B cell (primary cell): ENCODE results near the gene OR13C5. TPM values are rescaled to one million over a fixed set of nuclear protein-coding genes. Genes with fewer than 3 reads are reported as not detected.

Source experiments
- ATAC-seq: fragments of 200-7000 bp; cut with Tn5 transposase; one replicate; pipeline ENCODE4 v1.10.0; 2021; ENCODE audit warnings: low read depth, mild to moderate bottlenecking, moderate number of reproducible peaks, moderate library complexity
- CTCF ChIA-PET: fragments of 350-600 bp; sonication (Branson Sonifier 250); formaldehyde crosslinking; loops from one replicate; lab custom pipeline; 2021; ENCODE audit warnings: antibody characterized with exemption, inconsistent platforms; lab: Charles Lee
- POLR2A ChIA-PET: fragments of 350-600 bp; sonication (Branson Sonifier 250); formaldehyde crosslinking; loops from one replicate; lab custom pipeline; 2021; ENCODE audit warnings: antibody characterized with exemption; lab: Charles Lee
- DNase-seq: peaks from one replicate; pipeline ENCODE4 v3.0.0; 2013
- H2AFZ ChIP-seq: 2 replicates; pipeline ENCODE4 v1.6.1; 2012; ENCODE audit warnings: mild to moderate bottlenecking, low read depth, low read length; ENCODE audit not compliant: insufficient read depth, poor library complexity, severe bottlenecking
- H3K27ac ChIP-seq, 2 donors: 1 replicate in 1 of 2; 2 replicates in 1 of 2; pipeline ENCODE4 v1.5.1; 2012 to 2013; ENCODE audit warnings: low read length in 2 of 2, mild to moderate bottlenecking in 2 of 2, moderate library complexity in 1 of 2
- H3K27me3 ChIP-seq, 4 experiments: fragments of 200-600 bp in 1 of 4; sonication (generic) in 1 of 4; replicated peaks in 1 of 4; 1 replicate in 2 of 4; 2 replicates in 2 of 4; pipeline versions ENCODE4 v1.6.1 to v1.7.0; 2013 to 2016; ENCODE audit warnings: low read length in 3 of 4, mild to moderate bottlenecking in 2 of 4, mixed read lengths in 1 of 4, moderate library complexity in 1 of 4; ENCODE audit not compliant: insufficient read depth in 4 of 4, control insufficient read depth in 3 of 4; ENCODE audit errors: control extremely low read depth in 1 of 4
- H3K36me3 ChIP-seq, 2 experiments: replicated peaks in 1 of 2; 1 replicate in 1 of 2; 2 replicates in 1 of 2; pipeline versions ENCODE4 v1.6.1 to v1.7.1; 2013; ENCODE audit warnings: low read length in 1 of 2; ENCODE audit not compliant: insufficient read depth in 2 of 2, control insufficient read depth in 1 of 2; ENCODE audit errors: control extremely low read depth in 1 of 2, extremely low read depth in 1 of 2
- H3K4me1 ChIP-seq, 2 donors: fragments of 200-600 bp in 1 of 2; sonication (generic) in 1 of 2; 1 replicate in 1 of 2; 2 replicates in 1 of 2; pipeline versions ENCODE4 v1.5.1 to v1.6.1; 2013 to 2017; ENCODE audit warnings: low read length in 2 of 2; ENCODE audit not compliant: control insufficient read depth in 2 of 2, insufficient read depth in 2 of 2
- H3K4me2 ChIP-seq: replicated peaks from 2 replicates; pipeline ENCODE3; 2012; ENCODE audit warnings: mild to moderate bottlenecking, low read depth, low read length; ENCODE audit not compliant: poor library complexity, severe bottlenecking
- H3K4me3 ChIP-seq, 5 experiments: fragments of 200-600 bp in 1 of 5; sonication (generic) in 1 of 5; 1 replicate in 3 of 5; 2 replicates in 2 of 5; pipeline versions ENCODE4 v1.5.1 to v1.7.0; 2011 to 2016; ENCODE audit warnings: low read length in 4 of 5, mild to moderate bottlenecking in 4 of 5, low read depth in 2 of 5, control low read depth in 1 of 5, moderate library complexity in 1 of 5; ENCODE audit not compliant: insufficient read depth in 1 of 5; ENCODE audit errors: control extremely low read depth in 1 of 5, extremely low read depth in 1 of 5
- H3K79me2 ChIP-seq: fragments of 200-600 bp; sonication (generic); one replicate; pipeline ENCODE4 v1.6.0; 2016; ENCODE audit warnings: low read length; ENCODE audit not compliant: control insufficient read depth, insufficient read depth
- H3K9ac ChIP-seq: fragments of 200-600 bp; sonication (generic); 2 replicates; pipeline ENCODE4 v1.6.1; 2017; ENCODE audit warnings: mild to moderate bottlenecking, low read length, moderate library complexity
- H3K9me3 ChIP-seq, 3 donors: one replicate each; pipeline versions ENCODE4 v1.6.1 to v1.7.1; 2013; ENCODE audit warnings: low read length in 2 of 3; ENCODE audit not compliant: control insufficient read depth in 2 of 3, insufficient read depth in 1 of 3; ENCODE audit errors: control extremely low read depth in 1 of 3
- H4K20me1 ChIP-seq: 2 replicates; pipeline ENCODE4 v1.6.0; 2012; ENCODE audit warnings: mild to moderate bottlenecking, low read length; ENCODE audit not compliant: insufficient read depth, control insufficient read depth, poor library complexity, severe bottlenecking
- H3K27ac Mint-ChIP-seq: one replicate; pipeline ENCODE4 v1.8.0; 2021; ENCODE audit warnings: mixed read lengths
- H3K27me3 Mint-ChIP-seq: one replicate; pipeline ENCODE4 v1.8.0; 2021; ENCODE audit warnings: mixed read lengths
- H3K4me1 Mint-ChIP-seq: one replicate; pipeline ENCODE4 v1.8.0; 2021; ENCODE audit warnings: mixed read lengths
- H3K4me3 Mint-ChIP-seq: one replicate; pipeline ENCODE4 v1.8.0; 2021; ENCODE audit warnings: mixed read lengths
- H3K9me3 Mint-ChIP-seq: one replicate; pipeline ENCODE4 v1.8.0; 2022; ENCODE audit warnings: mixed read lengths; ENCODE audit not compliant: insufficient read depth
- CTCF ChIP-seq: fragments of 200-600 bp; IDR thresholded peaks from one replicate; pipeline ENCODE4 v1.8.0; 2022; ENCODE audit warnings: antibody characterized with exemption, mild to moderate bottlenecking
- EZH2 ChIP-seq: IDR thresholded peaks from 2 replicates; pipeline ENCODE4 v1.6.1; 2012; ENCODE audit warnings: borderline replicate concordance, low read depth, mild to moderate bottlenecking, moderate library complexity, low read length; ENCODE audit not compliant: insufficient read depth, poor library complexity, severe bottlenecking
- WGBS: methylation state at CpG from one replicate; pipeline ENCODE4 v1.1.5; 2013; ENCODE audit warnings: missing lambda C conversion rate; ENCODE audit not compliant: insufficient coverage; 5-methylcytosine and 5-hydroxymethylcytosine counted together
- intact Hi-C: fragments of 100-400 bp; cut with micrococcal nuclease; formaldehyde crosslinking; loops from one replicate; pipeline ENCODE4 v1.10.0; 2022
- polyA plus RNA-seq: library from polyadenylated mRNA; depleted of rRNA; stranded (reverse); fragments of >200 nt; gene quantifications from 2 replicates; pipeline ENCODE4 v1.2.3, GENCODE V29; 2012
- total RNA-seq, 2 donors: library from RNA; stranded (reverse); fragments of 120-200 nt in 1 of 2; gene quantifications; 1 replicate in 1 of 2; 2 replicates in 1 of 2; pipeline versions ENCODE4 v1.2.3 to v1.2.4, GENCODE V29; 2013 to 2022

OR13C5 gene
- total and polyA plus RNA-seq, 2 donors (not counting 1 experiment from before 2014, with no cell fraction given), result not detected

- Histone ChIP-seq H3K27ac (no peak overlapping the region), H2AFZ (no peak overlapping the region), H3K4me2 (no peak overlapping the region), H4K20me1 (no peaks in the 10 kb centered on the region), H3K9ac (no peak overlapping the region), H3K9me3 (no peaks in the 10 kb centered on the region), H3K27me3 (no peaks in the 10 kb centered on the region), H3K36me3 (no peaks in the 10 kb centered on the region), H3K4me1 (no peaks in the 10 kb centered on the region), H3K4me3 (no peak overlapping the region), H3K79me2 (no peaks in the 10 kb centered on the region)
- Mint-ChIP-seq H3K4me1 (no peaks in the 10 kb centered on the region), H3K4me3 (no peak overlapping the region), H3K27me3 (no peaks in the 10 kb centered on the region), H3K9me3 (peaks cover 3% of the 10 kb centered on the region), H3K27ac (no peak overlapping the region)
- no peak for ATAC-seq
- ChIA-PET CTCF (no interaction called here), POLR2A (no interaction called here)
- intact Hi-C loops, result no loop called here
- TF ChIP-seq EZH2, result no peak
- TF ChIP-seq CTCF, result no peak
- no CpG with 5 or more reads among the region's 1 CpG for WGBS
- no peak for DNase-seq
Observed at GRCh38 chr9:104589626-104590025, 9.6 kb downstream of the OR13C5 start.

DNA sequence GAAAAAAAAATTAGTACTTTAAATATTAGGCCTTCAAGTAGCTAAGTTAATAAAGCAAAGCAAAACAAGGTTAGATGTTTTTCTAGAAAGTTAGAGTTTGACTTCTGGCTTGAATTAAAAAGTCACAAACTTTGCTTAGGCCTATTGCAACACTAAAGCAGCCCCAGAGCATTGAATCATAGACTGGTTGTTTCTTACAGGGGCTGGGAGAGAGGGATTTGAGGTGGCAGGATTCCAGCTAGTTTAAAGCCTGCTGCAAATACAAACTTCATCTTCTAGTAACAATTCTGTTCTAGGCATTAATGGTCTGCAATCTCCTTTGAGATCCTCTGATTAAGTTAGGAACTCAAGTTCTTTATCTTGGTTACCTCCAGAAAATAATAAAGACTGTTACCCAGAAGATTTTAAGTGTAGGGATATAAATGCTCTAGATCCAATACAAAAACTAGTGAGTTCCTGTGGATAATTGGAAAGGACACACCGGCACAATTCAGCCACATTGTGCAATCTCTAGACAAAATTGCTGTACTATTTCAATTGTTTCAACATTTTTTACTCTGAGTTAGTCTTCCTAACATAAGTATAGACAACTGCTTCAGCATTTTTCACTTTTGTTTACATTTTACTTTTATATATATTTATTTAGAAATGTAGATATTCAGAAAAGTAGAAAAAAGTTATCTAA lies 12.6 kb downstream of the OR13C5 start:
- no peak overlapping the region for H2AFZ ChIP-seq
- no peak overlapping the region for H3K4me3 Mint-ChIP-seq
- H3K79me2 ChIP-seq, result no peaks in the 10 kb centered on the region
- no peaks in the 10 kb centered on the region for H3K36me3 ChIP-seq
- no peaks in the 10 kb centered on the region for H3K27me3 ChIP-seq
- no peaks in the 10 kb centered on the region for H3K9me3 ChIP-seq
- TF ChIP-seq EZH2 (no peak), CTCF (no peak)
- H3K9ac ChIP-seq, result no peak overlapping the region
- no peak overlapping the region for H3K27ac ChIP-seq
- DNase-seq (no peak), ATAC-seq (no peak)
- no peak overlapping the region for H3K27ac Mint-ChIP-seq
- CTCF ChIA-PET, result no interaction called here
- intact Hi-C loops, result no loop called here
- no peak overlapping the region for H3K4me3 ChIP-seq
- no peak overlapping the region for H3K4me2 ChIP-seq
- no peaks in the 10 kb centered on the region for H3K9me3 Mint-ChIP-seq
- WGBS, result no CpG with 5 or more reads among the region's 1 CpG
- POLR2A ChIA-PET, result no interaction called here
- H3K4me1 ChIP-seq, result no peaks in the 10 kb centered on the region
- H3K27me3 Mint-ChIP-seq, result no peaks in the 10 kb centered on the region
- no peaks in the 10 kb centered on the region for H3K4me1 Mint-ChIP-seq
- no peaks in the 10 kb centered on the region for H4K20me1 ChIP-seq
